Measurements from ENCODE around the gene FLVCR2.

DNA sequence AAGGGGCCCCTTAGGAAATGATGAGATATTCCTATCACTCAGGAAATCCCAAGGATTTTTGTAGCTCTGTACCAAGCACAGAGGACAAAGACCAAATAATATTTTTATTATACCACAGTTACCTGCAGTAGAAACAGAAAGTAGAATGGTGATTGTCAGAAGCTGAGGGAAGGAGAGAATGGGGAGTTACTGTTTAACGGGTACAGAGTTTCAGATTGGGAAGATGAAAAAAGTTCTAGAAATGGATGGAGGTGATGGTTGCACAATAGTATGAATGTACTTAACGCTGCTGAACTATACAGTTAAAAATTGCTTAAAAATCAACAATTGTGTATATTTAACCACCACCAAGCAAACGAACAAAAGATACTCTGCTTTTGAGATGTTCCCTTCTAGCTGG lies 24.1 kb downstream of the FLVCR2 start:
- TF ChIP-seq, protein P1, sequence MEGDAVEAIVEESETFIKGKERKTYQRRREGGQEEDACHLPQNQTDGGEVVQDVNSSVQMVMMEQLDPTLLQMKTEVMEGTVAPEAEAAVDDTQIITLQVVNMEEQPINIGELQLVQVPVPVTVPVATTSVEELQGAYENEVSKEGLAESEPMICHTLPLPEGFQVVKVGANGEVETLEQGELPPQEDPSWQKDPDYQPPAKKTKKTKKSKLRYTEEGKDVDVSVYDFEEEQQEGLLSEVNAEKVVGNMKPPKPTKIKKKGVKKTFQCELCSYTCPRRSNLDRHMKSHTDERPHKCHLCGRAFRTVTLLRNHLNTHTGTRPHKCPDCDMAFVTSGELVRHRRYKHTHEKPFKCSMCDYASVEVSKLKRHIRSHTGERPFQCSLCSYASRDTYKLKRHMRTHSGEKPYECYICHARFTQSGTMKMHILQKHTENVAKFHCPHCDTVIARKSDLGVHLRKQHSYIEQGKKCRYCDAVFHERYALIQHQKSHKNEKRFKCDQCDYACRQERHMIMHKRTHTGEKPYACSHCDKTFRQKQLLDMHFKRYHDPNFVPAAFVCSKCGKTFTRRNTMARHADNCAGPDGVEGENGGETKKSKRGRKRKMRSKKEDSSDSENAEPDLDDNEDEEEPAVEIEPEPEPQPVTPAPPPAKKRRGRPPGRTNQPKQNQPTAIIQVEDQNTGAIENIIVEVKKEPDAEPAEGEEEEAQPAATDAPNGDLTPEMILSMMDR (tag by site-specific recombination; IDR thresholded peaks at IDR 0.05): no peak
- no peak for TF ChIP-seq ZNF596 (tag by site-specific recombination; IDR thresholded peaks at IDR 0.05)
- TF ChIP-seq, protein P2, sequence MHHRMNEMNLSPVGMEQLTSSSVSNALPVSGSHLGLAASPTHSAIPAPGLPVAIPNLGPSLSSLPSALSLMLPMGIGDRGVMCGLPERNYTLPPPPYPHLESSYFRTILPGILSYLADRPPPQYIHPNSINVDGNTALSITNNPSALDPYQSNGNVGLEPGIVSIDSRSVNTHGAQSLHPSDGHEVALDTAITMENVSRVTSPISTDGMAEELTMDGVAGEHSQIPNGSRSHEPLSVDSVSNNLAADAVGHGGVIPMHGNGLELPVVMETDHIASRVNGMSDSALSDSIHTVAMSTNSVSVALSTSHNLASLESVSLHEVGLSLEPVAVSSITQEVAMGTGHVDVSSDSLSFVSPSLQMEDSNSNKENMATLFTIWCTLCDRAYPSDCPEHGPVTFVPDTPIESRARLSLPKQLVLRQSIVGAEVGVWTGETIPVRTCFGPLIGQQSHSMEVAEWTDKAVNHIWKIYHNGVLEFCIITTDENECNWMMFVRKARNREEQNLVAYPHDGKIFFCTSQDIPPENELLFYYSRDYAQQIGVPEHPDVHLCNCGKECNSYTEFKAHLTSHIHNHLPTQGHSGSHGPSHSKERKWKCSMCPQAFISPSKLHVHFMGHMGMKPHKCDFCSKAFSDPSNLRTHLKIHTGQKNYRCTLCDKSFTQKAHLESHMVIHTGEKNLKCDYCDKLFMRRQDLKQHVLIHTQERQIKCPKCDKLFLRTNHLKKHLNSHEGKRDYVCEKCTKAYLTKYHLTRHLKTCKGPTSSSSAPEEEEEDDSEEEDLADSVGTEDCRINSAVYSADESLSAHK (tag by site-specific recombination; IDR thresholded peaks at IDR 0.05): no peak
- TF ChIP-seq BCL11A (tag by site-specific recombination; IDR thresholded peaks at IDR 0.05; ENCODE audit: low read depth): no peak
- TF ChIP-seq KLF9 (tag by site-specific recombination; IDR thresholded peaks at IDR 0.05; ENCODE audit: low read depth): no peak
- TF ChIP-seq ZNF677 (tag by site-specific recombination; IDR thresholded peaks at IDR 0.05): no peak
- no peak for TF ChIP-seq ZNF311 (tag by site-specific recombination; IDR thresholded peaks at IDR 0.05; ENCODE audit: borderline replicate concordance)
- no peak for TF ChIP-seq ZNF670 (tag by site-specific recombination; IDR thresholded peaks at IDR 0.05; ENCODE audit: low read depth)
- TF ChIP-seq, protein P3, sequence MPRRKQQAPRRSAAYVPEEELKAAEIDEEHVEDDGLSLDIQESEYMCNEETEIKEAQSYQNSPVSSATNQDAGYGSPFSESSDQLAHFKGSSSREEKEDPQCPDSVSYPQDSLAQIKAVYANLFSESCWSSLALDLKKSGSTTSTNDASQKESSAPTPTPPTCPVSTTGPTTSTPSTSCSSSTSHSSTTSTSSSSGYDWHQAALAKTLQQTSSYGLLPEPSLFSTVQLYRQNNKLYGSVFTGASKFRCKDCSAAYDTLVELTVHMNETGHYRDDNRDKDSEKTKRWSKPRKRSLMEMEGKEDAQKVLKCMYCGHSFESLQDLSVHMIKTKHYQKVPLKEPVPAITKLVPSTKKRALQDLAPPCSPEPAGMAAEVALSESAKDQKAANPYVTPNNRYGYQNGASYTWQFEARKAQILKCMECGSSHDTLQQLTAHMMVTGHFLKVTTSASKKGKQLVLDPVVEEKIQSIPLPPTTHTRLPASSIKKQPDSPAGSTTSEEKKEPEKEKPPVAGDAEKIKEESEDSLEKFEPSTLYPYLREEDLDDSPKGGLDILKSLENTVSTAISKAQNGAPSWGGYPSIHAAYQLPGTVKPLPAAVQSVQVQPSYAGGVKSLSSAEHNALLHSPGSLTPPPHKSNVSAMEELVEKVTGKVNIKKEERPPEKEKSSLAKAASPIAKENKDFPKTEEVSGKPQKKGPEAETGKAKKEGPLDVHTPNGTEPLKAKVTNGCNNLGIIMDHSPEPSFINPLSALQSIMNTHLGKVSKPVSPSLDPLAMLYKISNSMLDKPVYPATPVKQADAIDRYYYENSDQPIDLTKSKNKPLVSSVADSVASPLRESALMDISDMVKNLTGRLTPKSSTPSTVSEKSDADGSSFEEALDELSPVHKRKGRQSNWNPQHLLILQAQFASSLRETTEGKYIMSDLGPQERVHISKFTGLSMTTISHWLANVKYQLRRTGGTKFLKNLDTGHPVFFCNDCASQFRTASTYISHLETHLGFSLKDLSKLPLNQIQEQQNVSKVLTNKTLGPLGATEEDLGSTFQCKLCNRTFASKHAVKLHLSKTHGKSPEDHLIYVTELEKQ (tag by site-specific recombination; IDR thresholded peaks at IDR 0.05; ENCODE audit: borderline replicate concordance): no peak
- no peak for TF ChIP-seq ZNF768 (tag by site-specific recombination; IDR thresholded peaks at IDR 0.05)
- TF ChIP-seq ZNF239 (tag by site-specific recombination; IDR thresholded peaks at IDR 0.05): no peak
- no peak for TF ChIP-seq ZFP41 (tag by site-specific recombination; IDR thresholded peaks at IDR 0.05; ENCODE audit: borderline replicate concordance)
- TF ChIP-seq, protein P4, sequence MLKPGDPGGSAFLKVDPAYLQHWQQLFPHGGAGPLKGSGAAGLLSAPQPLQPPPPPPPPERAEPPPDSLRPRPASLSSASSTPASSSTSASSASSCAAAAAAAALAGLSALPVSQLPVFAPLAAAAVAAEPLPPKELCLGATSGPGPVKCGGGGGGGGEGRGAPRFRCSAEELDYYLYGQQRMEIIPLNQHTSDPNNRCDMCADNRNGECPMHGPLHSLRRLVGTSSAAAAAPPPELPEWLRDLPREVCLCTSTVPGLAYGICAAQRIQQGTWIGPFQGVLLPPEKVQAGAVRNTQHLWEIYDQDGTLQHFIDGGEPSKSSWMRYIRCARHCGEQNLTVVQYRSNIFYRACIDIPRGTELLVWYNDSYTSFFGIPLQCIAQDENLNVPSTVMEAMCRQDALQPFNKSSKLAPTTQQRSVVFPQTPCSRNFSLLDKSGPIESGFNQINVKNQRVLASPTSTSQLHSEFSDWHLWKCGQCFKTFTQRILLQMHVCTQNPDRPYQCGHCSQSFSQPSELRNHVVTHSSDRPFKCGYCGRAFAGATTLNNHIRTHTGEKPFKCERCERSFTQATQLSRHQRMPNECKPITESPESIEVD (tag by site-specific recombination; IDR thresholded peaks at IDR 0.05): no peak
- TF ChIP-seq ZNF558 (tag by site-specific recombination; IDR thresholded peaks at IDR 0.05): no peak

Data from HEK293 (cell line).